H1 (cell line): ENCODE results near the gene HS3ST1. TPM values are rescaled to one million over a fixed set of nuclear protein-coding genes. Genes with fewer than 3 reads are reported as not detected.
"Not testable (repeated sequence)": the region's sequence is repeated elsewhere in the genome, so short reads cannot be mapped to it uniquely, and the experiment has no call there.

Experiments
- CTCF ChIA-PET: fragments of 300-600 bp; sonication (Branson Sonifier 250); formaldehyde crosslinking; loops from one replicate; lab custom pipeline; 2021; ENCODE audit not compliant: partially characterized antibody; lab: Charles Lee
- POLR2A ChIA-PET: fragments of 300-600 bp; sonication (Branson Sonifier 250); formaldehyde crosslinking; loops from one replicate; lab custom pipeline; 2021; ENCODE audit warnings: inconsistent platforms; ENCODE audit not compliant: partially characterized antibody; lab: Charles Lee
- DNase-seq, 2 experiments: peaks; one replicate each; pipeline versions ENCODE4 v3.0.0 to v3.0.0-alpha.2; 2010 to 2022; ENCODE audit warnings: low spot score in 2 of 2, low read depth in 1 of 2, mixed read lengths in 1 of 2
- FAIRE-seq: peaks from 2 replicates; lab custom pipeline; 2011; peaks lifted over from hg19 to GRCh38; lab: Jason Lieb, UNC
- H2AFZ ChIP-seq: 2 replicates; pipeline ENCODE4 v1.8.1; 2012; ENCODE audit warnings: low read length, inconsistent platforms
- H2AK5ac ChIP-seq: 2 replicates; pipeline ENCODE4 v1.6.1; 2013; ENCODE audit warnings: low read depth, low read length
- H2BK120ac ChIP-seq: replicated peaks from 2 replicates; pipeline ENCODE3; 2013; ENCODE audit warnings: low read depth, low read length, inconsistent platforms
- H2BK12ac ChIP-seq: 2 replicates; pipeline ENCODE4 v1.6.1; 2013; ENCODE audit warnings: low read depth, low read length
- H2BK15ac ChIP-seq: 2 replicates; pipeline ENCODE4 v1.6.1; 2013; ENCODE audit warnings: low read length
- H2BK20ac ChIP-seq: 2 replicates; pipeline ENCODE4 v1.6.1; 2013; ENCODE audit warnings: low read length
- H2BK5ac ChIP-seq: 2 replicates; pipeline ENCODE4 v1.6.1; 2013; ENCODE audit warnings: low read depth, low read length
- H3K14ac ChIP-seq: 2 replicates; pipeline ENCODE4 v1.6.1; 2013; ENCODE audit warnings: inconsistent platforms; ENCODE audit not compliant: insufficient read length
- H3K18ac ChIP-seq: 2 replicates; pipeline ENCODE4 v1.6.1; 2013; ENCODE audit warnings: low read length; ENCODE audit errors: extremely low read depth
- H3K23ac ChIP-seq: 2 replicates; pipeline ENCODE4 v1.6.1; 2013; ENCODE audit warnings: inconsistent platforms; ENCODE audit not compliant: insufficient read length
- H3K23me2 ChIP-seq: 2 replicates; pipeline ENCODE4 v1.6.1; 2013; ENCODE audit warnings: low read depth, low read length
- H3K27ac ChIP-seq: 2 replicates; pipeline ENCODE4 v1.6.1; 2011; ENCODE audit warnings: low read depth, low read length, inconsistent platforms
- H3K27me3 ChIP-seq, 4 experiments: replicated peaks in 1 of 4; 1 replicate in 1 of 4; 2 replicates in 3 of 4; pipeline versions ENCODE4 v1.6.1 to v1.8.1; 2011 to 2013; ENCODE audit warnings: low read length in 3 of 4, mild to moderate bottlenecking in 3 of 4, inconsistent platforms in 2 of 4, mixed read lengths in 2 of 4, moderate library complexity in 1 of 4; ENCODE audit not compliant: control insufficient read depth in 3 of 4, insufficient read depth in 3 of 4; ENCODE audit errors: extremely low read depth in 1 of 4
- H3K36me3 ChIP-seq, 4 experiments: 2 replicates each; pipeline versions ENCODE4 v1.6.1 to v1.8.1; 2011 to 2013; ENCODE audit warnings: mild to moderate bottlenecking in 4 of 4, low read length in 3 of 4, moderate library complexity in 2 of 4, control low read depth in 1 of 4, inconsistent platforms in 1 of 4; ENCODE audit not compliant: insufficient read depth in 4 of 4, control insufficient read depth in 2 of 4
- H3K4ac ChIP-seq: replicated peaks from 2 replicates; pipeline ENCODE3; 2013; ENCODE audit warnings: low read length, low read depth, mixed read lengths, inconsistent platforms; ENCODE audit not compliant: insufficient read length
- H3K4me1 ChIP-seq, 4 experiments: replicated peaks in 1 of 4; 1 replicate in 1 of 4; 2 replicates in 3 of 4; pipeline versions ENCODE4 v1.6.1 to v1.8.1; 2011 to 2013; ENCODE audit warnings: low read length in 3 of 4, inconsistent platforms in 2 of 4, mixed read lengths in 1 of 4; ENCODE audit not compliant: insufficient read depth in 4 of 4, control insufficient read depth in 3 of 4
- H3K4me2 ChIP-seq, 2 experiments: 2 replicates each; pipeline versions ENCODE4 v1.6.1 to v1.8.1; 2011 to 2013; ENCODE audit warnings: low read depth in 2 of 2, low read length in 2 of 2, control low read depth in 1 of 2, inconsistent platforms in 1 of 2, mild to moderate bottlenecking in 1 of 2; ENCODE audit not compliant: insufficient read depth in 1 of 2
- H3K4me3 ChIP-seq, 4 experiments: fragments of 200-600, 300-600 bp in 1 of 4; sonication (generic), shearing (Covaris generic), sonication (Bioruptor Twin) in 1 of 4; 2 replicates each; pipeline versions ENCODE4 v1.5.1 to v1.8.1; 2011 to 2016; ENCODE audit warnings: low read length in 4 of 4, low read depth in 3 of 4, control low read depth in 2 of 4, inconsistent platforms in 2 of 4, mild to moderate bottlenecking in 2 of 4, mixed read lengths in 1 of 4, moderate library complexity in 1 of 4; ENCODE audit not compliant: insufficient read depth in 2 of 4; ENCODE audit errors: extremely low read depth in 1 of 4
- H3K56ac ChIP-seq: replicated peaks from 2 replicates; pipeline ENCODE3; 2013; ENCODE audit warnings: low read depth, mild to moderate bottlenecking, mixed read lengths, low read length, inconsistent platforms; ENCODE audit not compliant: insufficient read length
- H3K79me1 ChIP-seq: 2 replicates; pipeline ENCODE4 v1.6.1; 2013; ENCODE audit warnings: low read depth, low read length, control low read depth
- H3K79me2 ChIP-seq, 2 experiments: 2 replicates each; pipeline versions ENCODE4 v1.6.1 to v1.8.1; 2012 to 2013; ENCODE audit warnings: low read length in 2 of 2, mild to moderate bottlenecking in 2 of 2, inconsistent platforms in 1 of 2; ENCODE audit not compliant: insufficient read depth in 2 of 2, control insufficient read depth in 1 of 2
- H3K9ac ChIP-seq, 4 experiments: replicated peaks in 1 of 4; 1 replicate in 1 of 4; 2 replicates in 3 of 4; pipeline versions ENCODE4 v1.6.1 to v1.8.1; 2011 to 2013; ENCODE audit warnings: low read depth in 3 of 4, low read length in 3 of 4, control low read depth in 2 of 4, mild to moderate bottlenecking in 2 of 4, moderate library complexity in 2 of 4, inconsistent platforms in 1 of 4; ENCODE audit errors: extremely low read depth in 1 of 4
- H3K9me3 ChIP-seq, 2 experiments: 2 replicates each; pipeline versions ENCODE4 v1.6.1 to v1.8.1; 2012 to 2013; ENCODE audit warnings: mild to moderate bottlenecking in 2 of 2, moderate library complexity in 2 of 2, control low read depth in 1 of 2, inconsistent platforms in 1 of 2, low read depth in 1 of 2, low read length in 1 of 2, mixed read lengths in 1 of 2; ENCODE audit not compliant: insufficient read depth in 2 of 2
- H4K20me1 ChIP-seq, 2 experiments: replicated peaks in 1 of 2; 2 replicates each; pipeline versions ENCODE3 to v1.8.1; 2011 to 2013; ENCODE audit warnings: inconsistent platforms in 2 of 2, low read length in 2 of 2, mild to moderate bottlenecking in 1 of 2; ENCODE audit not compliant: insufficient read depth in 2 of 2, control insufficient read depth in 1 of 2
- H4K5ac ChIP-seq: 2 replicates; pipeline ENCODE4 v1.6.1; 2013; ENCODE audit warnings: low read length, low read depth, mixed read lengths, inconsistent platforms; ENCODE audit not compliant: insufficient read length
- H4K8ac ChIP-seq: 2 replicates; pipeline ENCODE4 v1.8.0; 2013; ENCODE audit warnings: mild to moderate bottlenecking, moderate library complexity, low read length, inconsistent platforms; ENCODE audit not compliant: insufficient read depth; ENCODE audit errors: extremely low read depth
- H4K91ac ChIP-seq: replicated peaks from 2 replicates; pipeline ENCODE3; 2013; ENCODE audit warnings: low read length, mixed read lengths, inconsistent platforms; ENCODE audit not compliant: insufficient read length
- WGBS, 2 experiments: shearing (Covaris generic) in 1 of 2; methylation state at CpG; one replicate each; pipeline versions ENCODE4 v1.1.6 to v1.1.7; 2013 to 2015; ENCODE audit warnings: low lambda C conversion rate in 2 of 2, mixed read lengths in 2 of 2, inconsistent platforms in 1 of 2, low coverage in 1 of 2, missing lambda C conversion rate in 1 of 2; ENCODE audit not compliant: insufficient replicate concordance in 2 of 2, insufficient coverage in 1 of 2, insufficient read length in 1 of 2; ENCODE audit errors: extremely low coverage in 1 of 2, missing lambda C conversion rate in 1 of 2; 5-methylcytosine and 5-hydroxymethylcytosine counted together
- polyA plus RNA-seq, 7 experiments: library from polyadenylated mRNA; depleted of rRNA in 3 of 7; stranded (reverse) in 5 of 7; unstranded in 2 of 7; fragments of >200 nt in 5 of 7; fragments of 200-250 nt in 2 of 7; gene quantifications; 1 replicate in 5 of 7; 2 replicates in 1 of 7; 4 replicates in 1 of 7; pipeline versions ENCODE4 v1.2.1 to v1.2.3, GENCODE V29; 2011 to 2013; ENCODE audit warnings: missing spikeins in 2 of 7, mixed read lengths in 2 of 7
- total RNA-seq: library from RNA; stranded (reverse); fragmentation: NEBNext Ultra II Directional; extraction: Animal tissue kit (Norgen Biotek cat#: 25700); gene quantifications from 2 replicates; pipeline ENCODE4 v1.2.1, GENCODE V29; 2021

The HS3ST1 gene
- total and polyA plus RNA-seq, 2 of the 8 experiments (the other 6 are each of a cell fraction or from before 2014, with no cell fraction given), result 0.50 to 1.5 TPM

DNA sequence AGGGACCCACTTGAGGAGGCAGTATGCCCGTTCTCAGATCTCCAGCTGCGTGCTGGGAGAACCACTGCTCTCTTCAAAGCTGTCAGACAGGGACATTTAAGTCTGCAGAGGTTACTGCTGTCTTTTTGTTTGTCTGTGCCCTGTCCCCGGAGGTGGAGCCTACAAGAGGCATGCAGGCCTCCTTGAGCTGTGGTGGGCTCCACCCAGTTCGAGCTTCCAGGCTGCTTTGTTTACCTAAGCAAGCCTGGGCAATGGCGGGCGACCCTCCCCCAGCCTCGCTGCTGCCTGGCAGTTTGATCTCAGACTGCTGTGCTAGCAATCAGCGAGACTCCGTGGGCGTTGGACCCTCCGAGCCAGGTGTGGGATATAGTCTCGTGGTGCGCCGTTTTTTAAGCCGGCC, 44.6 kb downstream of the HS3ST1 start:
- H3K56ac ChIP-seq, H4K8ac ChIP-seq, H3K79me2 ChIP-seq, H3K23ac ChIP-seq, H2BK15ac ChIP-seq, H3K23me2 ChIP-seq, H4K91ac ChIP-seq, FAIRE-seq, H3K4me3 ChIP-seq, DNase-seq, H3K9ac ChIP-seq, H3K79me1 ChIP-seq, H2BK20ac ChIP-seq, H3K4me1 ChIP-seq, H2BK12ac ChIP-seq, H3K36me3 ChIP-seq, H2AK5ac ChIP-seq, H3K4ac ChIP-seq, H4K20me1 ChIP-seq, H3K9me3 ChIP-seq, H2BK5ac ChIP-seq, H3K14ac ChIP-seq, H3K27me3 ChIP-seq, H3K18ac ChIP-seq, H3K27ac ChIP-seq, H2BK120ac ChIP-seq, H2AFZ ChIP-seq, H3K4me2 ChIP-seq, H4K5ac ChIP-seq: not testable (repeated sequence)
- ChIA-PET CTCF (interaction anchor here (1.2 kb wide), 1 partner anchor 42 kb away, joined by 4 read pairs; no protein-coding TSS in a partner anchor), POLR2A (interaction anchor here (1.2 kb wide), 1 partner anchor 150 kb away, joined by 3 read pairs; no protein-coding TSS in a partner anchor)
- 80% methylated on average over 13 of the region's 15 CpGs; no CpG with 5 or more reads in 1 of the 2 experiments for WGBS, 2 experiments
